Esophagus muscularis mucosa (tissue), 4 donors: Measurements from ENCODE around the gene ITGAD.

Experiments
- EP300 ChIP-seq: sonication (generic); formaldehyde crosslinking; IDR thresholded peaks from one replicate; pipeline ENCODE4 v1.6.1; 2017; ENCODE audit warnings: antibody characterized with exemption
- POLR2A ChIP-seq: fragments of 450-650 bp; IDR thresholded peaks from one replicate; pipeline ENCODE4 v1.6.1; 2017; ENCODE audit warnings: antibody characterized with exemption, moderate library complexity, mild to moderate bottlenecking, low read depth
- TF ChIP-seq, protein P1 (sequence below), 3 experiments: fragments of 200-600 bp in 2 of 3; fragments of 450-650 bp in 1 of 3; sonication (generic) in 2 of 3; IDR thresholded peaks; one replicate each; pipeline ENCODE4 v1.5.1; 2017 to 2019; ENCODE audit warnings: antibody characterized with exemption in 3 of 3, mild to moderate bottlenecking in 2 of 3, moderate library complexity in 1 of 3

DNA sequence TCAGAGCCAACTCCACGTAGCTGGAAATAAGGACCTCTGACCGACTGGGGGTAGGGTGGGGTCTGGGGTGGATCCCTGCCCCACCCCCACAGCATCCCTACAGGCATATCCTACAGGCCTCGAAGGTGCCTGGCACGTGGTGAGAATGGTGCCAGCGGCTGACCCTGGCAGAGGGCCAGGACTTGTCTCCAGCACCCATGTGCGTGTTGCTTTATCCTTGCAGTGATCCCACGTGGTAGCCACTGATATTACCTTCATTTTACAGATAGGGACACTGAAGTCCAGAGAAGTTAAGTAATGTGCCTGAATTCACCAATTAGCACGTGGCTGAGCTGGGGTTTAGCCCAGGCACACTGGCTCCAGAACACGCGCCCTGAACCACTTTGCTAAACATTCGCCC is 8.3 kb downstream of the ITGAD start:
- TF ChIP-seq, protein P1, sequence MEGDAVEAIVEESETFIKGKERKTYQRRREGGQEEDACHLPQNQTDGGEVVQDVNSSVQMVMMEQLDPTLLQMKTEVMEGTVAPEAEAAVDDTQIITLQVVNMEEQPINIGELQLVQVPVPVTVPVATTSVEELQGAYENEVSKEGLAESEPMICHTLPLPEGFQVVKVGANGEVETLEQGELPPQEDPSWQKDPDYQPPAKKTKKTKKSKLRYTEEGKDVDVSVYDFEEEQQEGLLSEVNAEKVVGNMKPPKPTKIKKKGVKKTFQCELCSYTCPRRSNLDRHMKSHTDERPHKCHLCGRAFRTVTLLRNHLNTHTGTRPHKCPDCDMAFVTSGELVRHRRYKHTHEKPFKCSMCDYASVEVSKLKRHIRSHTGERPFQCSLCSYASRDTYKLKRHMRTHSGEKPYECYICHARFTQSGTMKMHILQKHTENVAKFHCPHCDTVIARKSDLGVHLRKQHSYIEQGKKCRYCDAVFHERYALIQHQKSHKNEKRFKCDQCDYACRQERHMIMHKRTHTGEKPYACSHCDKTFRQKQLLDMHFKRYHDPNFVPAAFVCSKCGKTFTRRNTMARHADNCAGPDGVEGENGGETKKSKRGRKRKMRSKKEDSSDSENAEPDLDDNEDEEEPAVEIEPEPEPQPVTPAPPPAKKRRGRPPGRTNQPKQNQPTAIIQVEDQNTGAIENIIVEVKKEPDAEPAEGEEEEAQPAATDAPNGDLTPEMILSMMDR (IDR thresholded peaks at IDR 0.05) = no peak
- TF ChIP-seq EP300 (no peak), POLR2A (no peak)
